ENCODE measurements around the gene CSTPP1. TPM values are rescaled to one million over a fixed set of nuclear protein-coding genes. Genes with fewer than 3 reads are reported as not detected.

The CSTPP1 gene
- total RNA-seq, 6 experiments from 2014 or later, result 3.3 to 7.5 (median 4.6) TPM

DNA sequence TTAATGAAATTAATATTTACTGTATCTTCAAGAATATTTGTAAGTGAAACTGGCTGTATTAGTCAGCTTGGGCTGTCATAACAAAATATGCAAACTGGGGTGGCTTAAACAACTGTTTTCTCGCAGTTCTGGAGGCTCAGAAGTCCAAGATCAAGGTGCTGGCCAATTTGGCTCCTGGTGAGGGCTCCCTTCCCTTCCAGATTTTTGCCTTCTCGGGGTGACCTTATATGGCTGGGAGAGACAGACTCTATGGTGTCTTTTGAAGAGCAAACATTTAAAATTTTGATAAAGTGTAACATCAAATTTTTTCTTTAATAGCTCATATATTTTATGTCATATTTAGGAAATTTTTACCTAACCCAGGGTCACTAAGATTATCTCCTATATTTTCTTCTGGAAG is 30.2 kb downstream of the CSTPP1 start:
- Histone ChIP-seq H3K4me1 (no peaks in the 10 kb centered on the region), H3K36me3 (no peaks in the 10 kb centered on the region), H3K9me3 (no peaks in the 10 kb centered on the region), H3K27ac (no peak overlapping the region), H3K4me3 (no peak overlapping the region), H3K27me3 (no peaks in the 10 kb centered on the region)
- TF ChIP-seq POLR2A (IDR thresholded peaks at IDR 0.05), result no peak
- TF ChIP-seq, protein P1, sequence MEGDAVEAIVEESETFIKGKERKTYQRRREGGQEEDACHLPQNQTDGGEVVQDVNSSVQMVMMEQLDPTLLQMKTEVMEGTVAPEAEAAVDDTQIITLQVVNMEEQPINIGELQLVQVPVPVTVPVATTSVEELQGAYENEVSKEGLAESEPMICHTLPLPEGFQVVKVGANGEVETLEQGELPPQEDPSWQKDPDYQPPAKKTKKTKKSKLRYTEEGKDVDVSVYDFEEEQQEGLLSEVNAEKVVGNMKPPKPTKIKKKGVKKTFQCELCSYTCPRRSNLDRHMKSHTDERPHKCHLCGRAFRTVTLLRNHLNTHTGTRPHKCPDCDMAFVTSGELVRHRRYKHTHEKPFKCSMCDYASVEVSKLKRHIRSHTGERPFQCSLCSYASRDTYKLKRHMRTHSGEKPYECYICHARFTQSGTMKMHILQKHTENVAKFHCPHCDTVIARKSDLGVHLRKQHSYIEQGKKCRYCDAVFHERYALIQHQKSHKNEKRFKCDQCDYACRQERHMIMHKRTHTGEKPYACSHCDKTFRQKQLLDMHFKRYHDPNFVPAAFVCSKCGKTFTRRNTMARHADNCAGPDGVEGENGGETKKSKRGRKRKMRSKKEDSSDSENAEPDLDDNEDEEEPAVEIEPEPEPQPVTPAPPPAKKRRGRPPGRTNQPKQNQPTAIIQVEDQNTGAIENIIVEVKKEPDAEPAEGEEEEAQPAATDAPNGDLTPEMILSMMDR (IDR thresholded peaks at IDR 0.05), result no peak
- intact Hi-C loops (cut with DNase I), result no loop called here
- ATAC-seq (no peak), DNase-seq (no peak)
- WGBS (ENCODE audit: insufficient coverage, low coverage, low lambda C conversion rate, missing lambda C conversion rate), result 93% methylated on average over 2 of the region's 2 CpGs

DNA sequence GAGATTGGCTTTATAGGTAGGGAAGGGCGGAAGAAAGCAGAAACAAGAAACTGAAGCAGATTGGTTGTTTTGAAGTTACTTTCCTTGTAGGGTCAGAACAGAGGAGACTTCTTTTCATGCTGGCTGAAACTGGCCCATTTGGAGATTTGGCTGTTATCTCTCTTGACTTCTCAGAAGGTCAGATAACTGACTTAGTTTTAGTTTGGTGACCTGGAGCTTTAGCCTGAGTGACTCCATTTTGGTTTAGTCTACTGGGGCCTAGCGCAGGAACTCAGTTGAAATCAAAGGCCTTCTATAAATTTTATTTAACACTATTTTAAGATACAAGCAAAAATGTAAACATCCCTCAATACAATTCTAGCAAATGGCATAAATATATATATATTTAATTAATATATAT is 31.4 kb downstream of the CSTPP1 start:
- no peak for ATAC-seq

DNA sequence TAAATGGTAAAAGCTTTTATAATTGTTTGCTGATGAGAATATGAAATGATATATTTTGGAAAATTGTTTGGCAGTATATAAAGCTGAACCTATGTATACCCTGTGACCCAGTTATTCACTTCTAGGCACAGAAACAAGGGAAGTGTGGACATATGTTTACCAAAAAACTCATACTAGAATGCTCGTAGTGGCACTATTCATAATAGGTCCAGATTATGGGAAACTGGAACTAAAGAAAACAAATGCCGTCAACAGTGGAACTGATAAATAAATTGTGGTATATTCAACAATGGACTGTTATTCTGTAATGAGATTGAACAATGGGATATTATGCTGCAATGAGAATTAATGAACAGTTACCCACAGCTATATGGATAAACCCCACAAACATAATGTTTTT is 32.8 kb downstream of the CSTPP1 start:
- no peaks in the 10 kb centered on the region for H3K4me1 ChIP-seq
- WGBS (ENCODE audit: insufficient coverage, low coverage, low lambda C conversion rate, missing lambda C conversion rate), result 86% methylated on average over 2 of the region's 2 CpGs
- H3K27me3 ChIP-seq, result no peaks in the 10 kb centered on the region
- no peaks in the 10 kb centered on the region for H3K9me3 ChIP-seq
- H3K4me3 ChIP-seq, result no peak overlapping the region
- intact Hi-C loops (cut with DNase I), result no loop called here
- TF ChIP-seq, protein P1 (IDR thresholded peaks at IDR 0.05), result no peak
- TF ChIP-seq POLR2A (IDR thresholded peaks at IDR 0.05), result no peak
- no peak overlapping the region for H3K27ac ChIP-seq
- DNase-seq, result no peak
- no peaks in the 10 kb centered on the region for H3K36me3 ChIP-seq
- no peak for ATAC-seq

More for the DNA sequence above, 31.4 kb downstream of the CSTPP1 start:
- TF ChIP-seq POLR2A (IDR thresholded peaks at IDR 0.05), result no peak
- TF ChIP-seq, protein P1 (IDR thresholded peaks at IDR 0.05), result no peak
- H3K27ac ChIP-seq, result no peak overlapping the region
- no peak overlapping the region for H3K4me3 ChIP-seq
- intact Hi-C loops (cut with DNase I), result no loop called here
- no peaks in the 10 kb centered on the region for H3K9me3 ChIP-seq
- no peak for DNase-seq
- no peaks in the 10 kb centered on the region for H3K4me1 ChIP-seq
- WGBS (ENCODE audit: insufficient coverage, low coverage, low lambda C conversion rate, missing lambda C conversion rate), result 100% methylated on average over 2 of the region's 2 CpGs
- no peaks in the 10 kb centered on the region for H3K27me3 ChIP-seq
- H3K36me3 ChIP-seq, result no peaks in the 10 kb centered on the region

DNA sequence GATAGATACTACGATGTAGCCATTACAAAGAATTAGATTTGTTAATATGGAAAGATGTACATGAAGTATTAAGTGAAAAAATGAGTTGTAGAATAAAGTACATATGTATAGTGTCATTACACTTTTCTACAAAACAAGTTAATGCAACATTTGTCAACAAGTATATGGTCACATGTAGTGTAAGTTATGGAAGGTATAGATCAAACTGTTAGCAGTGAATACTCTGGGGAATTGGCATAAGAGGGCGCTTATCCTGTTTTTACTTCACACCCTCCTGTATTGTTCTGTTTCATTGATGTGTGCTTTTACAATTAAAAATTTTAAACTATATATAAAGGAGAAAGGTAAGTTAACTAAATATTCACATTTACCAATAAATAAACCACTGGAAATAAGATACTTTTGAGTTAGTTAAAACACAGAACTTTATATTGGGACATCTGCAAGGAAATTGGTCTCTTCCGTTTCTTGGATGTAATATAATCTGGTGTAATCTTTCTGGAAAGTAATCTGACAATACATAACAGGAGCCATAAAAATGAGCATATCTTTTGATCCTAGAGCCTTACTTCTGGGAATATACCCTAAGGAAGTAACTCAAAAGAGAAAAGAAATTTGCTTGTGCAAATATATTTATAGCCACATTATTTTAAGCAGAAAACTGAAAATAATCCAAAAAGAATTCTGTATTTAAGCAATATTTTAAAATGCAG is 34.5 kb downstream of the CSTPP1 start:
- WGBS (ENCODE audit: insufficient coverage, low coverage, low lambda C conversion rate, missing lambda C conversion rate), result 94% methylated on average over 3 of the region's 3 CpGs
- intact Hi-C loops (cut with DNase I), result no loop called here
- DNase-seq (no peak), ATAC-seq (no peak)
- Histone ChIP-seq H3K4me1 (no peaks in the 10 kb centered on the region), H3K4me3 (no peak overlapping the region), H3K36me3 (no peaks in the 10 kb centered on the region), H3K27ac (no peak overlapping the region), H3K27me3 (no peaks in the 10 kb centered on the region), H3K9me3 (no peaks in the 10 kb centered on the region)
- TF ChIP-seq, protein P1 (IDR thresholded peaks at IDR 0.05), result no peak
- TF ChIP-seq POLR2A (IDR thresholded peaks at IDR 0.05), result no peak

All from right lobe of liver (tissue), 6 donors.